Stomach (tissue), 4 donors: Measurements from ENCODE around the gene PADI3.

Experiments used
- CTCF ChIP-seq, 7 experiments: fragments of 450-650 bp in 4 of 7; fragments of 200-600 bp in 3 of 7; sonication (generic) in 3 of 7; IDR thresholded peaks; one replicate each; pipeline ENCODE4 v1.5.1; 2016 to 2019; ENCODE audit warnings: antibody characterized with exemption in 7 of 7, control low read depth in 2 of 7, mild to moderate bottlenecking in 1 of 7
- POLR2A ChIP-seq, 4 donors: fragments of 450-650 bp; IDR thresholded peaks; one replicate each; pipeline ENCODE4 v1.6.1; 2016; ENCODE audit warnings: antibody characterized with exemption in 4 of 4, control low read depth in 2 of 4, mild to moderate bottlenecking in 1 of 4, moderate library complexity in 1 of 4

- TF ChIP-seq CTCF (IDR thresholded peaks at IDR 0.05) = no peak
- no peak for TF ChIP-seq POLR2A (IDR thresholded peaks at IDR 0.05)
Observed at GRCh38 chr1:17281775-17282181, 32.9 kb downstream of the PADI3 start.
